Body of pancreas (tissue), 4 donors: ENCODE measurements around the gene HMGXB4. TPM values are rescaled to one million over a fixed set of nuclear protein-coding genes. Genes with fewer than 3 reads are reported as not detected.

ENCODE experiments used
- ATAC-seq: fragments of 150-250 bp; one replicate; pipeline ENCODE4 v1.9.1; 2016
- DNase-seq, 4 donors: peaks; one replicate each; pipeline ENCODE4 v3.0.0-alpha.2; 2019
- H3K27ac ChIP-seq, 4 donors: fragments of 200-600 bp; sonication (generic); 1 replicate in 3 of 4; 2 replicates in 1 of 4; pipeline versions ENCODE4 v1.5.1 to v1.6.1; 2016 to 2019; ENCODE audit warnings: mild to moderate bottlenecking in 1 of 4, mixed read lengths in 1 of 4, moderate library complexity in 1 of 4
- H3K27me3 ChIP-seq, 2 donors: fragments of 200-600 bp; sonication (generic); one replicate each; pipeline ENCODE4 v1.6.0; 2016; ENCODE audit warnings: mild to moderate bottlenecking in 1 of 2
- H3K36me3 ChIP-seq, 2 donors: fragments of 200-600 bp; sonication (generic); replicated peaks in 1 of 2; 2 replicates each; pipeline ENCODE4 v1.5.1; 2016; ENCODE audit warnings: low read depth in 2 of 2; ENCODE audit not compliant: insufficient read depth in 1 of 2
- H3K4me1 ChIP-seq: fragments of 200-600 bp; sonication (generic); one replicate; pipeline ENCODE4 v1.6.0; 2016
- H3K4me3 ChIP-seq, 2 donors: fragments of 200-600 bp; sonication (generic); 1 replicate in 1 of 2; 2 replicates in 1 of 2; pipeline ENCODE4 v1.5.1; 2016 to 2019
- H3K9me3 ChIP-seq, 3 donors: fragments of 200-600 bp; sonication (generic); 1 replicate in 2 of 3; 2 replicates in 1 of 3; pipeline ENCODE4 v1.5.1; 2016
- POLR2A ChIP-seq, 3 donors: fragments of 450-650 bp; IDR thresholded peaks; one replicate each; pipeline ENCODE4 v1.6.1; 2016; ENCODE audit warnings: antibody characterized with exemption in 3 of 3, mild to moderate bottlenecking in 2 of 3
- WGBS, 2 donors: methylation state at CpG; one replicate each; pipeline ENCODE4 v1.1.5; 2017; 5-methylcytosine and 5-hydroxymethylcytosine counted together
- intact Hi-C: fragments of 100-400 bp; cut with DNase I; formaldehyde crosslinking; loops from one replicate; pipeline ENCODE4 v1.15.1; 2023
- total RNA-seq, 2 donors: library from RNA; depleted of rRNA; stranded (reverse); fragments of >200 nt; gene quantifications; one replicate each; pipeline ENCODE4 v1.1.0, GENCODE V29; 2016
- TF ChIP-seq, protein P1 (sequence below), 7 experiments: fragments of 450-650 bp in 4 of 7; fragments of 200-600 bp in 3 of 7; sonication (generic) in 3 of 7; IDR thresholded peaks; one replicate each; pipeline ENCODE4 v1.5.1; 2016 to 2019; ENCODE audit warnings: antibody characterized with exemption in 7 of 7

The HMGXB4 gene
- total RNA-seq, 2 donors from 2014 or later, result 8.2 to 13.0 TPM

GRCh38 chr22:35299673-35300499 lies 42.6 kb downstream of the HMGXB4 start, which contains the start of gene TOM1:
TOM1 (plus strand) TSS chr22:35299894; CDS start chr22:35299929, 35 bp downstream.
- Histone ChIP-seq H3K9me3 (no peaks in the 10 kb centered on the region), H3K4me3 (peak within 1 kb of the TSS; percentile 24 to 92), H3K4me1 (peaks cover 24% of the 10 kb centered on the region), H3K36me3 (no peaks in the 10 kb centered on the region), H3K27ac (peak within 1 kb of the TSS; percentile 87 to 98 (median 93)), H3K27me3 (no peaks in the 10 kb centered on the region)
- ATAC-seq, result peak; percentile 96
- intact Hi-C loops, result no loop called here
- DNase-seq, result peak; percentile 97 to 98 (median 98)
- WGBS, 2 donors, result 0% methylated on average over 3 to 61 of the region's 64 CpGs
- peak; percentile 76 to 88 (median 81) for TF ChIP-seq POLR2A (IDR thresholded peaks at IDR 0.05)
- TF ChIP-seq, protein P1, sequence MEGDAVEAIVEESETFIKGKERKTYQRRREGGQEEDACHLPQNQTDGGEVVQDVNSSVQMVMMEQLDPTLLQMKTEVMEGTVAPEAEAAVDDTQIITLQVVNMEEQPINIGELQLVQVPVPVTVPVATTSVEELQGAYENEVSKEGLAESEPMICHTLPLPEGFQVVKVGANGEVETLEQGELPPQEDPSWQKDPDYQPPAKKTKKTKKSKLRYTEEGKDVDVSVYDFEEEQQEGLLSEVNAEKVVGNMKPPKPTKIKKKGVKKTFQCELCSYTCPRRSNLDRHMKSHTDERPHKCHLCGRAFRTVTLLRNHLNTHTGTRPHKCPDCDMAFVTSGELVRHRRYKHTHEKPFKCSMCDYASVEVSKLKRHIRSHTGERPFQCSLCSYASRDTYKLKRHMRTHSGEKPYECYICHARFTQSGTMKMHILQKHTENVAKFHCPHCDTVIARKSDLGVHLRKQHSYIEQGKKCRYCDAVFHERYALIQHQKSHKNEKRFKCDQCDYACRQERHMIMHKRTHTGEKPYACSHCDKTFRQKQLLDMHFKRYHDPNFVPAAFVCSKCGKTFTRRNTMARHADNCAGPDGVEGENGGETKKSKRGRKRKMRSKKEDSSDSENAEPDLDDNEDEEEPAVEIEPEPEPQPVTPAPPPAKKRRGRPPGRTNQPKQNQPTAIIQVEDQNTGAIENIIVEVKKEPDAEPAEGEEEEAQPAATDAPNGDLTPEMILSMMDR (IDR thresholded peaks at IDR 0.05), result no peak

GRCh38 chr22:35301372-35301874 lies 44.1 kb downstream of the HMGXB4 start:
- H3K4me3 ChIP-seq, result no peak overlapping the region
- H3K27me3 ChIP-seq, result no peaks in the 10 kb centered on the region
- ATAC-seq, result no peak
- no peaks in the 10 kb centered on the region for H3K36me3 ChIP-seq
- DNase-seq, result peak in 2 of 4 donors; percentile 28 to 71
- peaks cover 24% of the 10 kb centered on the region for H3K4me1 ChIP-seq
- peak overlapping the region in 3 of 4 donors; percentile 92 to 98 (median 94) for H3K27ac ChIP-seq
- intact Hi-C loops, result no loop called here
- 68 to 76% methylated on average over 17 of the region's 17 CpGs for WGBS, 2 donors
- TF ChIP-seq, protein P1 (IDR thresholded peaks at IDR 0.05), result no peak
- TF ChIP-seq POLR2A (IDR thresholded peaks at IDR 0.05), result no peak
- no peaks in the 10 kb centered on the region for H3K9me3 ChIP-seq

DNA sequence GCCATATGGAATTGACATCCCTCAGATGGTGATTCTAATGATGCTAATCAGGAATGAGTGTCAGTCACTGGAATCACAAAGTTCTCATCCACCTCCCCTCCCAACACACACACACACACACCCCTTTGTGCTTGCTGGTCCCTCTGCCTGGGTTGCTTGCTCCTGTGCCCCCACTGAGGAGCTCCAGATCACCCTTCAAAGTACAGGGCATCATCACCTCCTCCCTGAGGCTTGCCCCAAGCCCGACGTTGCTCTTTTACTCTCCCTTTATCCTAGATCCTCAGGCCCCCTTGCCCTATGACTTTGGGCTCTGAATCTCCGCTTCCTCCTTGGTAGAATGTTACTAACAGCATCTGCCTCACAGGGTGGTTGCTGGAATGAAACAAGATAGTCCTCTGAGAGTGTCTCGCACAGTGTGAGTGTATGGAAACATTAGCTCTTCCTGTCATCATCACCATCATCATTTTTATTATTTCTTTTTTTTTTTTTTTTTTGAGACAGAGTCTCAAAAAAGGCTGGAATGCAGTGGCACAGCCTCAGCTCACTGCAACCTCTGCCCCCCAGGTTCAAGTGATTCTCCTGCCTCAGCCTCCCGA lies 45.8 kb downstream of the HMGXB4 start:
- TF ChIP-seq, protein P1 (IDR thresholded peaks at IDR 0.05), result no peak
- TF ChIP-seq POLR2A (IDR thresholded peaks at IDR 0.05), result no peak

DNA sequence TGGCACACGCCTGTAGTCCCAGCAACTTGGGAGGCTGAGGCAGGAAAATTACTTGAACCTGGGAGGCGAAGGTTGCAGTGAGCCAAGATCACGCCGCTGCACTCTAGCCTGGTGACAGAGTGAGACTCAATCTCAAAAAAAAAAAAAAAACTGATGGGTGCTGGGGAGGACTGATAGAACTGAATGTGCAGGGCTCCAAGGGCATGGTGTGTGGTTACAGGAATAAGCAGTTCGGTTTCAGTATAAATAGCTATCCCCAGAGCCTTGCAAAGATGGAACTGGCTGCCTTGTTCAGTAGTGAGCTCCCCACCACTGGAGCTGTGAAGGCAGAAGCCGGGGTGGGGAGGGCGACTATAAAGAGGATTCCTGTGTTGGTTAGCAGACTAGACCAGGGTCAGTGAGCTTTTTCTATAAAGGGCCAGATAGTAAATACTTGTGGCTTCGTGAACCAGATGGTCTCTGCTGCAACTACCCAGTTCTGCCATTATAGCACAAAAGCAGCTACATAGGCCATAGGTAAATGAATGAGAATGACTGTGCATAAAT lies 48.3 kb downstream of the HMGXB4 start:
- peaks cover 24% of the 10 kb centered on the region for H3K4me1 ChIP-seq
- WGBS, 2 donors, result 85 to 92% methylated on average over 8 of the region's 8 CpGs

More for the DNA sequence above, 45.8 kb downstream of the HMGXB4 start:
- ATAC-seq (no peak), DNase-seq (no peak)
- H3K9me3 ChIP-seq, result no peaks in the 10 kb centered on the region
- peaks cover 24% of the 10 kb centered on the region for H3K4me1 ChIP-seq
- H3K4me3 ChIP-seq, result no peak overlapping the region
- intact Hi-C loops, result no loop called here
- H3K36me3 ChIP-seq, result no peaks in the 10 kb centered on the region
- no peaks in the 10 kb centered on the region for H3K27me3 ChIP-seq
- H3K27ac ChIP-seq, result no peak overlapping the region
- WGBS, 2 donors, result 96% methylated on average over 5 of the region's 5 CpGs

More for the DNA sequence above, 48.3 kb downstream of the HMGXB4 start:
- Histone ChIP-seq H3K27me3 (no peaks in the 10 kb centered on the region), H3K27ac (no peak overlapping the region), H3K4me3 (no peak overlapping the region), H3K36me3 (no peaks in the 10 kb centered on the region), H3K9me3 (no peaks in the 10 kb centered on the region)
- no peak for DNase-seq
- intact Hi-C loops, result no loop called here
- no peak for ATAC-seq
- no peak for TF ChIP-seq POLR2A (IDR thresholded peaks at IDR 0.05)
- TF ChIP-seq, protein P1 (IDR thresholded peaks at IDR 0.05), result no peak
